HG02610 (cell line): ENCODE results near the gene CLSTN2.
"Not testable (repeated sequence)": the region's sequence is repeated elsewhere in the genome, so short reads cannot be mapped to it uniquely, and the experiment has no call there.

Experiments
- ATAC-seq: cut with Tn5 transposase; IDR thresholded peaks from one replicate; pipeline ENCODE4 v1.9.1; 2021; ENCODE audit warnings: mild to moderate bottlenecking, moderate library complexity; ENCODE audit not compliant: unreplicated experiment

CLSTN2 gene

DNA sequence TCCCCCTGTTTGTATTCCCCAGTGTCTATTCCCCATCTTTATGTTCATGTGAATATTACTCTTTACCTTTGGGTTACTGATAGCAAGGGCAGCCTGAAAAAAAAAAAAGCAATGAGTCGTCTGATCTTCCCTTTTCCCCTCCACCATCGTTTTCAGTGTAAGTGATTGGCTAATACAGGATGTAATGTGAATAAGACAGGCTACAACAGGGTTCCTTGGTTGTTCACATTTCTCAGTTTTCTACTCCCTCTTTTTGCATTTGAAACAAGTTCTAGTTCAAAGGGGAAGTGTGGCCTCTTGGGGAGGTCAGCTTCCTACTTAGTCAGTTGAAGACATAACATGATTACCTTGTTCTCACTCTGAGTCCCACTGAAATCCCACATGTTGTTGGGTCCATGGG, 464.9 kb downstream of the CLSTN2 start:
- ATAC-seq: no peak

DNA sequence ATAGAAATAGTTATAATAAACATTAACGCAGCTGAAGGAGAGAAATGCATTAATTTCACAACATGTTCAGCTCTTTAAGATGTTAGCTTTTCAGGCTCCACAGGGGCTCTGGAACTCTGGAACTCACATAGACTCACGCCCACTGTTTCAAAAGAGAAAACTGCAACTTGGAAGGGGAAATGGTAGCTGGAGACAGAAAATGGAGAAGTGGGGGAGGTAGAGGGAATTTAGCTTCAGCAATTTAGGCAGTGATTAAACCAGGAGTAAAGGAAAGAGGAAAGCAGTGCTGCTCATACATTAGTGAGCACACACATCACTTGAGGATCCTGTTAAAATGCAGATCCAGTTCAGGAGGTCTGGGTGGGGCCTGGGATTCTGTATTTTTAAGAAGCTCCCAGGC, 468.1 kb downstream of the CLSTN2 start:
- ATAC-seq: no peak

DNA sequence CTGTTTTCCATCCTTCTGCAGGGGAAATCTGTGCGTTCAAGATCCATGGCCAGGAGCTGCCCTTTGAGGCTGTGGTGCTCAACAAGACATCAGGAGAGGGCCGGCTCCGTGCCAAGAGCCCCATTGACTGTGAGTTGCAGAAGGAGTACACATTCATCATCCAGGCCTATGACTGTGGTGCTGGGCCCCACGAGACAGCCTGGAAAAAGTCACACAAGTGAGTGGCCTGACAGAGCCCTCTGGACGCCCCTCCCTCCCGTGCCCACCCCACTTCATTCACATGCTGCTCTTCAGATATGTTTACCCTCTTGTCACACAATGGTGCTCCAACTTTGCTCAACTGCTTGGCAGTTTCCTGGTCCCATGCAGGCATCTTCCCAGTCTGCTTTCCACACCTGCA, 468.6 kb downstream of the CLSTN2 start:
- ATAC-seq: no peak

DNA sequence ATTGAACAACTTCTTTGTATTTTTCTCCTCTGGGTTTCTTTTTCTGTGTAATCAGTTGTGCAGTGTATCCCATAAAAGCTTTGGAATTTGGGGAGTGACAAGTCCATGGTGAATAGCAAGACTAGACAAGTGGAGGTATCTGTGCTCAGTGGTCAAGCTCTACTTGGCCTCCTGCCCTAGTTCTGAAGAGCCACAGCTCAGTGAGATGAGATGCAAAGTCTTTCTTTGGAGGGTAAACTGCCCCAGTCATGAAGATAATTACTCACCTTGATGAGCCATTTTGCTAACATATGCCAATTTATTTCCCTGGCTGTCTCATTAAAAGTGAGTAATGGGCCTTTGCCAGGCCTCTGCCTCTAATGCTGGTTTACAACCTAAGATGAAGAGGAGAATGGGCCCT, 471.7 kb downstream of the CLSTN2 start:
- no peak for ATAC-seq

DNA sequence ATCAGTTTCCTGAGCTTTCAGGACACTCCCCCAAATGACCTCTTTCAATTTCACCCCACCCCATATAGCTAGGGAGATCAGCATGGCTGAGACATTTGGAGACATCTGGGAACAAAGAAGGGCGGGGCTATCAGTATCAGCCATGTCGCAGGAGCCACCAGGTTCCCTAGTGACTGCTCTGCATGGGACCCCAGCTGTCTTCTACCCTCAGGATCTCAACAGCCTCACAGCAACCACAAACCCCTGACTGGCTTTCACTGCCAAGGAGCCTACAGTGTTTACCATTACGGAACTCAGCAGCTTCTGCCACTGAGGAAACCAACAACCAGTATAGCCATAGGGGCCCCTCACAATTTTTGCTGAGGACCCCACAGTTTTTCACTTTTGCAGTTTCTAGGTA, 473.3 kb downstream of the CLSTN2 start:
- no peak for ATAC-seq

DNA sequence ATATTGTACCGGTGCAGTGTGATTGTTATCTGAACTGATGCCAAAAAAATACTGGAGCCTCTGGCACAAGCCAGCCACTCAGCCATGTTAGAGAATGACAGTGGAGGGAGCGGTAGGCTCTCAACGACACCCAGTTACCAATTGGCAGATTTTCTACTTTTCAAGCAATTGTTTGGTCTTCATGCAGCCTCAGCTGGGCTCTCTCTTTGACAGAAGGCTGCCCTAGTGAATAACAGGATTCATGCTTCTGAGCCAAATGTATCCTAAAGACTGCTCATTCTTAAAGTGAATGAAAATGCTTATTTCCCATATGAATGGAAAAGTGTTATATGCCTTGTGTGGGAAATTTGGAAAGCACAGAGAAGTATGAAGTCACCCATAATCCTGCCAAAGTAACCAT, 481.7 kb downstream of the CLSTN2 start:
- ATAC-seq: no peak

DNA sequence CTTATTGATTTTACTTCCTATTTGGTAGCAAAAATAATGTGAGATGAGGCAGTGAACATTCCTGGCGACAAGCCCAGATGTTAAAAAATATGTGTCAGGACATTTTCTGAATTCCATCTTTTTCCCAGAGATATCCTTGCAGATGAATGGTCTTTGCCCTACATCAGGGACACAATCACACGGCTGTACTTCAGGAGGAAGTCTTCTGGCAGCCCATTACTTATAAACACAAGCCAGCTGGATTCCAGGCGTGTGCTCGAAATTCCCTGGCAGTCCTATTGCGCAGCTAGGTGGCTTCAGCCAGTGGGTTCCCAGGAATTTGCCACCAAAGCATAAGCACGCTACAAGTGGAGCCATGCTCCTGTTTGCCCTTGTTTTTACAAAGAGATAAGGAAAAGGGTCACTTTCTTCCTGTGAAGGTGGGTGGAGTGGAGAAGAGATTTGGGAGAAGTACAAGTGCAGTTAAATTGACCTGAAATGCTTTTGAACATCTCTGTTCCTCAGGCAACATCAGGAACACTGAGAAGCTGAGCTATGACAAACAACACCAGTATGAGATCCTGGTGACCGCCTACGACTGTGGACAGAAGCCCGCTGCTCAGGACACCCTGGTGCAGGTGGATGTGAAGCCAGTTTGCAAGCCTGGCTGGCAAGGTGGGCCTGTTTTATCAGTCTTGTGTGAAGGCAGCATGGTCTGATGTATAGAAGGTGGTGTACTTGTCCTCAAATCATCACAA, 485.8 kb downstream of the CLSTN2 start:
- no peak for ATAC-seq

DNA sequence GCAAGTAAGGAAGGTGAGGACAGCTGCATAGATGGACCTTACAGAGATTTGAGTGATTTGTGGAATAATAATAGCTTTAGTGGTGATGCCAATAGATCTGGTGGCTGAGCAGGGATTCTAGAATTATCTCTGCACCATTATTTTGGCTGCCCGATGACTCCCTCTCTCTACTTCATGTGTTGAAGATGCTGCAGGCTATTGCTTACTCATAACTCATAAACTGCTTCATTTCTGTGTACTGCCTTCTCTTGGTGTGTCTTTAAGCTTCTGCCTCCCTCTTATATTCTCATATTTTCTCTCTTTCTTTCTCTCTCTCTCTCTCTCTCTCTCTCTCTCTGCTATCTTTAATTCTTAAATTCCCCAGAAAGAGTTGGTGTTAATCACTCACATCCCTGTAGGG, 486.9 kb downstream of the CLSTN2 start:
- ATAC-seq: no peak

DNA sequence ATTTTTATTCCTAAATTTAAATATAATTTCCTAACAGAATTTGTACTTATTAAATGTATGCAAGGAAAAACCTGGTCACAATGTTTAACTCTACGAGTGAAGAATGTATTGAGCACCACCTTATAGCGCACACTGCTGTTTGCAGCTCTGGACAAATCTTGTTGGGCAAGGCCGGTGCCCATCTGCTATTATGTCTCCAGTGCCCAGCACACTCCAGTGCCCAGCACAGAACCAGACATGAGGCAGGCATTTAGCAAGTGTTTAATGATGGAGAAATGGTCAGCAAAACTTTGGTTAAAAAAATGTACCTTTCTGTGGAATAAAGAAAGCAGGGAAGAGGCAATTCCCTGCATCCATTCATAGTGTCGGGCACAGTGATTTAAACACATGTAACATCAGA, 488.2 kb downstream of the CLSTN2 start:
- ATAC-seq: no peak

DNA sequence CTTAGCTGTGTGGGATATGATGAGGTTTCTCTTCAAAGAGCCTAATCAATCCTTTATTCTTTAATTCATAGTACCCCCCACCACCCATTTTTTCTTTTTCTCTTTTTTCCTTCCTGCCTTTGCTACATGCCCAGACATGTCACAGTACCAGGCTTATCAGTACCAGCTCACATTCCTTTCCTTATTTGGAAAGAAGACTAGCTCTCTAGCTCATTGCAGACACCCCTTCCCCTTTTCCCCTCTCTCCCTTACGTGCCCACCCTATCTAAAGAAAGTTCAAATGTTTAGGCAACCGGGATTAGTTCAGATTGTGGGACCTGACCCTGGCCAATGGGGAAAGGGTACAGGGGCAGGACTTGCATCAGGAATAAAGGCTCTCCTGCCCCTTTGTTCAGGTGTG, 488.6 kb downstream of the CLSTN2 start:
- ATAC-seq: not testable (repeated sequence)

DNA sequence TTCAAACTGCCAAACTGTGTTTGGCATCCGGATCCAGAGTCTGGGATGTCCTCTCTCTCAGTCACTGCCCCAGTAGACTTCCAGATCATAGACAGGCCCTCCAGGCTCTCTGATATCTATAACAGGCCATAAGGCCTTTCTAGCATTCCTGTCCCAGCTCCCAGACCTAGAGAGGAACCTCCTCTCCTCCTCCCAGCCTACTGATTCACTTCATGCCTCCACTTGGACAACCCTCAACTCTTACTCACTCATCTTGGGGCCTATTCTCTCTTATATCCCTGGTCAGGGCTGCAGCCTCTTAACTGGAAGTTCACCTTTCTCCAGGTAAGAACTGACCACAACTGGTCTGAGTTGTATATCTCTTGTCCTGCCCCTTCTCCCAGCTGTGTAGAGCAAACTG, 489.2 kb downstream of the CLSTN2 start:
- no peak for ATAC-seq

DNA sequence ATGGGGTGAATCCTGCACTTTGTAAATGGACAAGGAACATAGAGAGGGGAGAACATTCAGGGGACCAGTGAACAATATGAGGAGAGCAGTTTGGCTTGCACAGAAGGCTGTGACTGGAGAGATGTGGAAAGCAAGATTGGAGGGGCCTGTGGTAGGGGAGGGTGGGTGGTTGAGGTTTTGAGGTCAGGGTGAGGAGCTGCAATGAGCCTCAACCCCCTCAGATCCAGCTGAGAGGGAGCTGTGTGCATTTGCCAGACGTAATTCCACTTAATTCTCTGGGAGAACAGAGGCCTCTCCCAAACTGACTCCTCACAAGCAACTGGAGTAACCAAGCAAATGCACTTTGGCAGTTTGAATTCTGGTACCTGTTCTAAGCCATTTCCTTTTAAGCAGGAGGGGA, 489.7 kb downstream of the CLSTN2 start:
- ATAC-seq: no peak

DNA sequence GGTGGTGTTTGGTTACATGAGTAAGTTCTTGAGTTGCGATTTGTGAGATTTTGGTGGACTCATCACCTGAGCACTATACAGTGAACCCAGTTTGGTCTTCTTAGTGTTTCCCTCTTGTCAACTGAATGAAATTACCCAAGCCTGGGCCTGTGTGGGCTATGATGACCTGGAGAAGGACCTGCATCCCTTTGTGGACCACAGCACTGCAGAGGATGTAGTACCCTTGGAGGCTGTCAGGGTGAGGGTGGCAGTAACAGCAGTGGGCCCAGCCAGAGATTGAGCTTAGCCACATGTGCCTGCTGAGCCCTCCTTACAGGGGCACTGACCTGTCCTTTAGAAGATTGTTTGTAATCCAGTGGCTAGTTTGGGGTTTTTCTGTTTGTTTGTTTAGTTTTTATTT, 492.8 kb downstream of the CLSTN2 start:
- no peak for ATAC-seq

DNA sequence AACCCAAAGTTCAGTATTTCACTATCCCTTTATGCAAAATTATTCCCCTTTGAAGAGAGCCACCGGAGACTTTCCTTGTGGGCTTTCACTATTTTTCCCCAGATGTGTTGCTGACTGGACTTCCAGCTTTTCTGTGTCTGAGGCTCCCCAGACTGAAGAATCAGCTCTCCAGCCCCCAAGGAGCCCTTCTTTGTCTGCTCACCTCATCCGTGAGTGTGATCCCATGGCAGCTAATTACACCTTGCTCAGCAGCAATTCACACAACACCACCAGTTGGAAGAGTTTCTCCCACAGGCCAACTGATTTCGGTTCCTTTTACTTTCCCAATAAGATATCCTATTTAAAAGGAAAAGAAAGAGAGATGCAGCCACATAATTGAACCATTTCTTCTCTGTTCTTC, 493.4 kb downstream of the CLSTN2 start:
- ATAC-seq: no peak

DNA sequence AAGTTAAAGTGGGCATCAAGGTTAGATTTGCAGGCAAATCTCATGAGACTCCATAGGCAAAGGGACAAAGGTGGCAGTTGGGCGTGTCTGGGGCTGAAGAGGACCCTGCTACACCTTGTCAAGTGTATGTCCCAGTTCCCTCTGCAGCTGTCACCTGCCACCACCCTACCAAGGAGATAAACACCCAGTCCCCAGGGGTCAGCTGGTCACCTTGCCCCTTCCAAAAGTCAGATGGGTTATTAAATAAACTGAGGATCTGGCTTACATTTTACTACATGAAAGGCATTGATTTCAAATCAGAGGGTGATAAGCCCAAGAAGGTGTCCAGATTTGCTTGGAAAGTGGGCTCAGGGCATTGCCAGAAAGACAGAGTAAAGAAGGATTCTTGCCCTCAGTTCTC, 494.8 kb downstream of the CLSTN2 start:
- no peak for ATAC-seq

DNA sequence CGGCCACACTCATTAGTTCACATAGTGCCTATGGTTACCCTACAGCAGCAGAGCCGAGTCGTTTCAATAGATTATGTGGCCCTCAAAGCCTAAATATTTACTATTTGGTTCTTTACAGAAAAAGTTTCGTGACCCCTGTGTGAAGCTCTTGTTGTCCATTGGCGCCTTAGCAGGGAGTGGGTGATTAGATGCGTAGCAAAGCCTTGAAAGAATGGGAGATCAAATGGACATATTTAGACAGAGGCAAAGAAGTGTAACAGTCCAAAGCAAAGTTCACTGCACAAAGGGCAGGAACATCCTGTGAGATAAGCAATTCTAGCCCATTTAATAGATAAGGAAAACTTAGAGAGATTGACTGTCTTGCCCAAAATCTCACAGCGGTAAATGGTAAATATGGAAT, 495.5 kb downstream of the CLSTN2 start:
- ATAC-seq: no peak

DNA sequence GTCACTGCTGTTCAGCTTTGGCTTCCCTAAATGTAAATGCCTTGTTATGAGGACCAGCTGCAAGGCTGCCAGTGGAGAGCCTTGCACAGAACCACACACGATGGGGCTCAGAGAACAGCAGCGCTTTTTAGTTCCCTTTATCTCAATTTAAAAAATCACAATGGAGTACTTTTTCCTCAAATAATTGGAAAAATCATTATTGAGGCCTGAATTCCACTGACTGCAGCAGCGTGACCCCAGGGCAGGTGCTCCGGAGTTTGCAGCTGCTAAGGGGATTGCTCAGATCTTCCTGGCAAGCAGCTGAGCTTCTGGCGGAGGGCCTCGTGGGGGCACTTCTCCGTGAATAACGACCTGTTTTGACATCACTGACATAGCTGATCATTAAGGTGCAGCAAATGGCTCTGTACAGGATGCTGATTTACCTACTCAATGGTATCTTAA, 497.3 kb downstream of the CLSTN2 start:
- no peak for ATAC-seq

DNA sequence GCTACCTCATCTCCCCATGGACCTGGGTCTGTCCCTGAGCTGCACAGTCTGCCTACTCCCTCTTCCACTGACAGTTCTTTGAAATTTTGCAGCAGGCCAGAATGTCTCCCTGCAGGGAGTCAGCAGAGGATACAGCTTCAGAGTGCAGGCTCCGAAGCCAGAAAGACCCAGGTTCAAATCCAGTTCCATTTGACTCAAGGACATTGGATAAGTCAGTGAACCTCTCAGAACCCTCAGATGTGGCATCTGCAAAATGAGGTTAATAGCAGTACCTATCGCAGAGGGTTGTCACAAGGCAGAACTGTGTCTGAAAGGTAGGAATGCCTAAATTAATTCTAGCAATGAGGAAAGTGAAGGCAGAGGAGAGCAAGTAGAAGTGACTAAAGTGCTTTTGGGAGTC, 498.4 kb downstream of the CLSTN2 start:
- no peak for ATAC-seq

DNA sequence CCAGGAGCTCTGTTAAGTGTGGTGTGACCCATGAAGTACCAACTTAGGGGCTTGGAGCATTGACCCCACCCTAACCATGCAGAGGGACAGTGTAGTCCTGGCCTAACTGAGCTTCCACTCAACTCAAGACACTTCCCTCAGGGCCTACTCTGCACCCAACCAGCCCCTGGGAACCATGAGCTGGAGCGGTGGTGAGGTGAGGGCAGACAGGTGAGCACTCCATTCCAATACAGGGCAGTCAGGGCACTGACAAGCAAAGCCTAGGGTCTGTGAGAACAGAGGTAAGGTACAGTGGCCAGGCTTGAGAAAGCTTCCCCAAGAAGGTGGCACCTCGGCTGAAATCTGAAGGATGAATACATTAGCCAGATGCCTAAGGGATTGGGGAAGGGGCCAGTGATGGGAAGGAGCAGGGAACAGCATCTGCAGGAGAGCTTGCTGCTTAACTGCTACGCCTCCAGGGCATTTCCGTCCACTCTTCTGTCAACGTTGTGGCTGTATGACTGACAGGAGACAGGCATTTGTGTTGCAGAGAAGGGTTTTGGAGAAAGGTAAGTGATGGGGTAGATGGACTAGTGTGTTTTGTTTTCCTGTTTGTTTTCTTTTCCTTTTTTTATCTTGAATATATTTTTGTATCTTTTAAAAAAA, 499.4 kb downstream of the CLSTN2 start:
- ATAC-seq: no peak

DNA sequence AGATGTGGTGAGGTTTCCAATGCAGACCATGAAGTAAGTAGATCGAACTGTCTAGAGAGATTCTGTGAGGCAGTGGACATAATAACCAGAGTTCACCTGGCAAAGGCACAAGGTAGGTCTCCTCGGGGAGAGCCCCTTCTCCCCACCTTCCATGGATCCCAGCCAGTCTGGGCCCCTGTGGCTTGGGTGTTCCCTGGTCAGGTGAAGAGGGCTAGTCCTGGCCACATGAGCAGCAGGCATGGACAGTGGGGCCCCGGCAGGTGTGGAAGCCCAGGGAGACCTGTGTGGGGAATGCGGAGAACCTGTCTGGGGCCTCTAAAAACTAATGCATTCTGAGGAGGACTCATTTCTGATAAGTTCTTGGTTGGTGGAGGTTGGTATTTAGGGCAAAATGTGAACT, 501.4 kb downstream of the CLSTN2 start:
- ATAC-seq: no peak

DNA sequence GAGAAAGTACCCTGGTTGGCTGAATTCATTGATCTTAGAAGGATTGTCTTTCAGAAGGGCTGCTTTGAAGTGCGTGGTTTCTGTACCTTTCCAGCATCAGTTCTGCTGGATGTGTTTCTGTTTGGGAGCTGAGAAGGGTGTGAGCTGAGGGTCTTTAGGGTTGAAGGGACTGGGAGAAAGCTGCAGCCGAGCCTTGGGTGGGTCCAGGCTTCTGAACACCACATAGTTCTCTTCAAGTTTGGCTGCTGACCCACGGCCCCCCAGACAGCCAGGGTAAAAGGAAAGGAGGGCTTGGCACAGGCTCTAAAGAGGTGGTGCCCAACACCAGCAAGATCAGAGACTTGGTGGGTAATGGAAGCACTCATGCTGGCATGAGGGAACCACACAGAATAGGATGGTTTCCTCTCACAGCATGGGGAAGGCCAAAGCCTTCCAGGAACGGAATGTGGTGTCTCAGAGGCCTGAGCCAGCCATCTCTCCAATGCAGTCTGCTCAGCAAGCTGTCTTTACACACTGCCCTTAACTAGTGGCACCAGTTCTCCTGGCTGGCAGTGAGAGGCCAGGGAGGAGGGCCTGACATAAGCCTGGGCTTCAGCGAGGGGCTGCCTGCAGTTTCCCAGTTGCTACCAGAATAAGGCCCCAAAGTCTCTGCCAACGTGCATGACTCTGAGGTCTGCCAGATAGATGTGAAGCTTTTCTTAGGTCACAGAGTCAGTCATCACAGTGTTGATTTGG, 503.9 kb downstream of the CLSTN2 start:
- ATAC-seq: no peak

DNA sequence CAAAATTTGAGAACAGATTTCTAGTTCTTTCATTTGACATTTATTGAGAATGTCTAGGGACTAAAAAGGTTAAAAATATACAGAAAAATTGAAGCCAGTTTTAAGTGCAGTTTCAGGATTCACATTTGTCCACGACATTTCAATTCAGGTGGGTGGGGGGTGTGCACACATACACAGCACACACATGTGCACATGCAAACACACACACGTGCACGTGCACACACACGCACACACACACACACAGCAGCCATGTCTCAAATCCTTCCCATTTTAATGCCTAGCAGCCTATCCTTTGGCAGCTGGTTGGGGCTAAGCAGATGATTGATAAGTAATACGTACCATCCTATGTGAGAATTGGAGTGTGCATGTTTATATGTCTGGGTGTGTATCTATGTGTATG, 504.5 kb downstream of the CLSTN2 start:
- no peak for ATAC-seq
